Fibroblast of lung (primary cell): ENCODE measurements around the gene HMGB2.

Experiments
- CTCF ChIP-seq, 2 donors: IDR thresholded peaks in 1 of 2; conservative IDR thresholded peaks in 1 of 2; 1 replicate in 1 of 2; 2 replicates in 1 of 2; pipeline ENCODE4 v1.5.1; 2011 to 2012; ENCODE audit warnings: low read length in 2 of 2, control low read depth in 1 of 2, inconsistent platforms in 1 of 2, low read depth in 1 of 2, mild to moderate bottlenecking in 1 of 2
- EZH2 ChIP-seq: IDR thresholded peaks from 2 replicates; pipeline ENCODE4 v1.5.1; 2012; ENCODE audit warnings: low read length, control low read depth, mild to moderate bottlenecking; ENCODE audit errors: missing control alignments

- TF ChIP-seq CTCF (conservative IDR thresholded peaks at IDR 0.05 in 1 of 2, IDR thresholded peaks at IDR 0.05 in 1 of 2; ENCODE audit: low read depth in 1 of 2, low read length in 2 of 2): no peak
- TF ChIP-seq EZH2: no peak
Observed at GRCh38 chr4:173318648-173319211, 15.4 kb downstream of the HMGB2 start.
